Hepatocyte (in vitro differentiated cells): ENCODE data around the gene AREL1. TPM values are rescaled to one million over a fixed set of nuclear protein-coding genes. Genes with fewer than 3 reads are reported as not detected.

ENCODE experiments used
- DNase-seq: peaks from one replicate; pipeline ENCODE4 v3.0.0-alpha.2; 2016; ENCODE audit warnings: low spot score
- H2AFZ ChIP-seq: fragments of 200-600 bp; sonication (generic); 2 replicates; pipeline ENCODE4 v1.6.0; 2016; ENCODE audit warnings: antibody characterized with exemption, mild to moderate bottlenecking
- H3K27ac ChIP-seq: fragments of 200-600 bp; sonication (generic); 2 replicates; pipeline ENCODE4 v1.5.1; 2016; ENCODE audit warnings: mild to moderate bottlenecking
- H3K27me3 ChIP-seq: fragments of 200-600 bp; sonication (generic); 2 replicates; pipeline ENCODE4 v1.6.1; 2016
- H3K36me3 ChIP-seq: fragments of 200-600 bp; sonication (generic); replicated peaks from 2 replicates; pipeline ENCODE4 v1.5.1; 2016; ENCODE audit warnings: low read depth; ENCODE audit not compliant: insufficient read depth
- H3K4me1 ChIP-seq: fragments of 200-600 bp; sonication (generic); 2 replicates; pipeline ENCODE4 v1.5.1; 2016; ENCODE audit warnings: mild to moderate bottlenecking, moderate library complexity; ENCODE audit not compliant: insufficient read depth
- H3K4me2 ChIP-seq: fragments of 200-600 bp; sonication (generic); 2 replicates; pipeline ENCODE4 v1.6.0; 2016
- H3K4me3 ChIP-seq: fragments of 200-600 bp; sonication (generic); 2 replicates; pipeline ENCODE4 v1.5.1; 2016; ENCODE audit warnings: mild to moderate bottlenecking
- H3K79me2 ChIP-seq: fragments of 200-600 bp; sonication (generic); 2 replicates; pipeline ENCODE4 v1.6.0; 2017; ENCODE audit warnings: mild to moderate bottlenecking
- H3K9me2 ChIP-seq: fragments of 200-600 bp; sonication (generic); replicated peaks from 2 replicates; pipeline ENCODE4 v1.6.0; 2017; ENCODE audit warnings: mild to moderate bottlenecking; ENCODE audit not compliant: insufficient read depth
- H3K9me3 ChIP-seq: fragments of 200-600 bp; sonication (generic); 2 replicates; pipeline ENCODE4 v1.5.1; 2016; ENCODE audit warnings: low read depth, mild to moderate bottlenecking
- H4K20me1 ChIP-seq: fragments of 200-600 bp; sonication (generic); 2 replicates; pipeline ENCODE4 v1.6.0; 2016; ENCODE audit warnings: mild to moderate bottlenecking; ENCODE audit not compliant: insufficient read depth, poor library complexity, severe bottlenecking
- EZH2 ChIP-seq: fragments of 200-600 bp; sonication (generic); IDR thresholded peaks from 2 replicates; pipeline ENCODE4 v1.6.1; 2016; ENCODE audit warnings: antibody characterized with exemption, mild to moderate bottlenecking, borderline replicate concordance
- EZH2phosphoT487 ChIP-seq: fragments of 200-600 bp; sonication (generic); IDR thresholded peaks from one replicate; pipeline ENCODE4 v1.6.1; 2018; ENCODE audit warnings: antibody characterized with exemption, mild to moderate bottlenecking, low read depth, moderate library complexity; ENCODE audit not compliant: unreplicated experiment, severe bottlenecking
- WGBS: methylation state at CpG from one replicate; pipeline ENCODE4 v1.1.6; 2016; ENCODE audit warnings: low lambda C conversion rate; ENCODE audit errors: missing lambda C conversion rate; 5-methylcytosine and 5-hydroxymethylcytosine counted together
- polyA plus RNA-seq: library from polyadenylated mRNA; unstranded; fragments of >200 nt; fragmentation: Nextera tagmentation; extraction: Ambion mirVana; gene quantifications from 2 replicates; pipeline ENCODE4 v1.2.1, GENCODE V29; 2016
- total RNA-seq: library from RNA; depleted of rRNA; stranded (reverse); fragments of >200 nt; gene quantifications from 2 replicates; pipeline ENCODE4 v1.2.3, GENCODE V29; 2014
- TF ChIP-seq, protein P1 (sequence below): fragments of 200-600 bp; sonication (generic); IDR thresholded peaks from 2 replicates; pipeline ENCODE4 v1.5.1; 2016; ENCODE audit warnings: antibody characterized with exemption, mild to moderate bottlenecking; ENCODE audit not compliant: poor library complexity

Gene AREL1
- total and polyA plus RNA-seq, 2 experiments from 2014 or later: 11.4 to 31.7 TPM

- Histone ChIP-seq H3K27ac (no peak overlapping the region), H3K27me3 (no peaks in the 10 kb centered on the region), H3K79me2 (no peaks in the 10 kb centered on the region), H3K36me3 (no peaks in the 10 kb centered on the region), H3K4me3 (no peak overlapping the region), H3K4me1 (peaks cover 7% of the 10 kb centered on the region), H2AFZ (no peak overlapping the region), H3K4me2 (no peak overlapping the region), H4K20me1 (no peaks in the 10 kb centered on the region), H3K9me2 (no peaks in the 10 kb centered on the region), H3K9me3 (no peaks in the 10 kb centered on the region)
- WGBS: 58% methylated on average over 3 of the region's 3 CpGs
- peak; percentile 31 for DNase-seq
- no peak for TF ChIP-seq EZH2
- TF ChIP-seq EZH2phosphoT487: no peak
- TF ChIP-seq, protein P1, sequence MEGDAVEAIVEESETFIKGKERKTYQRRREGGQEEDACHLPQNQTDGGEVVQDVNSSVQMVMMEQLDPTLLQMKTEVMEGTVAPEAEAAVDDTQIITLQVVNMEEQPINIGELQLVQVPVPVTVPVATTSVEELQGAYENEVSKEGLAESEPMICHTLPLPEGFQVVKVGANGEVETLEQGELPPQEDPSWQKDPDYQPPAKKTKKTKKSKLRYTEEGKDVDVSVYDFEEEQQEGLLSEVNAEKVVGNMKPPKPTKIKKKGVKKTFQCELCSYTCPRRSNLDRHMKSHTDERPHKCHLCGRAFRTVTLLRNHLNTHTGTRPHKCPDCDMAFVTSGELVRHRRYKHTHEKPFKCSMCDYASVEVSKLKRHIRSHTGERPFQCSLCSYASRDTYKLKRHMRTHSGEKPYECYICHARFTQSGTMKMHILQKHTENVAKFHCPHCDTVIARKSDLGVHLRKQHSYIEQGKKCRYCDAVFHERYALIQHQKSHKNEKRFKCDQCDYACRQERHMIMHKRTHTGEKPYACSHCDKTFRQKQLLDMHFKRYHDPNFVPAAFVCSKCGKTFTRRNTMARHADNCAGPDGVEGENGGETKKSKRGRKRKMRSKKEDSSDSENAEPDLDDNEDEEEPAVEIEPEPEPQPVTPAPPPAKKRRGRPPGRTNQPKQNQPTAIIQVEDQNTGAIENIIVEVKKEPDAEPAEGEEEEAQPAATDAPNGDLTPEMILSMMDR: no peak
These were observed 26.8 kb downstream of the AREL1 start for GRCh38 chr14:74685921-74686678.

GRCh38 chr14:74685056-74685455 is 27.8 kb downstream of the AREL1 start:
- no peaks in the 10 kb centered on the region for H4K20me1 ChIP-seq
- DNase-seq: no peak
- H3K27me3 ChIP-seq: no peaks in the 10 kb centered on the region
- H3K9me3 ChIP-seq: no peaks in the 10 kb centered on the region
- peaks cover 7% of the 10 kb centered on the region for H3K4me1 ChIP-seq
- no peak overlapping the region for H3K27ac ChIP-seq
- no peak overlapping the region for H3K4me3 ChIP-seq
- H3K4me2 ChIP-seq: no peak overlapping the region
- TF ChIP-seq EZH2 (no peak), EZH2phosphoT487 (no peak)
- TF ChIP-seq, protein P1: no peak
- no peaks in the 10 kb centered on the region for H3K9me2 ChIP-seq
- WGBS: 96% methylated on average over 2 of the region's 2 CpGs
- H3K36me3 ChIP-seq: no peaks in the 10 kb centered on the region
- H2AFZ ChIP-seq: no peak overlapping the region
- no peaks in the 10 kb centered on the region for H3K79me2 ChIP-seq

DNA sequence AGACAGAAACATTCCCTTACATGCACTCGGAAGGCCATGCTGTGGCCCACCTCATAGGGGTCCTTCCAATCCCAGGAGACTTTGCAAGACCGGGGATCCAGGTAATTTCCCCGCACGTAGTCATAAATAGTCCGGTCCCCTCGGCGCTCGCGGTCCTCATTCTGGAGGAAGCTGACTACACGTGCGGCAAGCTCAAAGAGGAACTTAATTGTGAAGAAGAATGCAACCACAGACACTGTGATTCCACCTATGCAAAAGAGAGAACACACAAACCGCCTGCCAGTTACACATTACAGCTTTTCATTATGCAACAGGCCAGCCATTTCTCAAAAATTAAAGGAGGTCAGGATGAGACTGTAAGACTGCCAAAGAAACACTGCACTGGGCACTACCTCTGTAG is 28.4 kb downstream of the AREL1 start:
- no peaks in the 10 kb centered on the region for H3K36me3 ChIP-seq
- 97% methylated on average over 12 of the region's 12 CpGs for WGBS
- H3K27me3 ChIP-seq: no peaks in the 10 kb centered on the region
- no peaks in the 10 kb centered on the region for H4K20me1 ChIP-seq
- H3K9me2 ChIP-seq: no peaks in the 10 kb centered on the region
- no peak for TF ChIP-seq EZH2phosphoT487
- TF ChIP-seq, protein P1: no peak
- no peak for TF ChIP-seq EZH2
- H3K9me3 ChIP-seq: no peaks in the 10 kb centered on the region
- no peak overlapping the region for H3K4me3 ChIP-seq
- no peak for DNase-seq
- H3K4me1 ChIP-seq: peaks cover 7% of the 10 kb centered on the region
- no peak overlapping the region for H3K27ac ChIP-seq
- H3K4me2 ChIP-seq: no peak overlapping the region
- H2AFZ ChIP-seq: no peak overlapping the region
- no peaks in the 10 kb centered on the region for H3K79me2 ChIP-seq
